ENCODE results near the gene OBSCN.

Gene OBSCN

DNA sequence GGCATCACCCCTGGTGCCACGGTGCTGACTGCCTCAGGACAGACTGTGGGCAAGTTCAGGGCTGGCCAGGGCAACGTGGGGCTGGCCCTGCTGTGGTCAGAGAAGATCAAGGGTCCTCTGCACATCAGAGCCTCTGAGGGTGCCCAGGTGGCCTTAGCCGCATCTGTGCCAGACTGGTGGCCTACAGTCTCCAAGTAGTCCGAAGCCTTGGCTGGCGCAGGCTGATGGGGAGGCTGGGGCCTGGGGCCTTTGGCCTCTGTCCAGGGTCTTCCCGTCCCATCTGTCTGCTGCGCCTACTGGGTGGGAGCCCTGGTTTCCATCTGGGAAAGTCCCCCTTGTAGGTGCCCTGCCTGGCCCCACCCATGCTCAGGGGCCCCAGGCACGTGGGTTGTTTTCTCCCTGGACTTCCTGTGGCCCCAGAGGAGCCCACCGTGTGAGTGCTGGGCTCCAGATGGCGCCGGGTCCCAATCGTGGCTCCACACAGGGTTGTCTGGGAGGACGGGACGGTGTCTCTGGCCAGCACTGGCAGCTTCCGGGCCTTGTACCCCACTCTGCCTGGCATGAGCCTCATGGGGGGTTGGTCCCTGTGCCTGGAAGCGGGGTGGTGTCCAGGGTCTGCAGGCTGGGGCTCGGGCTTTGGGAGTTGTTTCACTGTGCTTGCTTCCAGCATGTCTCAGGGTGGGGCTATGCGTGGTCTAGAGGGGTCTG, 32.4 kb upstream of the OBSCN start:
- TF ChIP-seq, protein P1, sequence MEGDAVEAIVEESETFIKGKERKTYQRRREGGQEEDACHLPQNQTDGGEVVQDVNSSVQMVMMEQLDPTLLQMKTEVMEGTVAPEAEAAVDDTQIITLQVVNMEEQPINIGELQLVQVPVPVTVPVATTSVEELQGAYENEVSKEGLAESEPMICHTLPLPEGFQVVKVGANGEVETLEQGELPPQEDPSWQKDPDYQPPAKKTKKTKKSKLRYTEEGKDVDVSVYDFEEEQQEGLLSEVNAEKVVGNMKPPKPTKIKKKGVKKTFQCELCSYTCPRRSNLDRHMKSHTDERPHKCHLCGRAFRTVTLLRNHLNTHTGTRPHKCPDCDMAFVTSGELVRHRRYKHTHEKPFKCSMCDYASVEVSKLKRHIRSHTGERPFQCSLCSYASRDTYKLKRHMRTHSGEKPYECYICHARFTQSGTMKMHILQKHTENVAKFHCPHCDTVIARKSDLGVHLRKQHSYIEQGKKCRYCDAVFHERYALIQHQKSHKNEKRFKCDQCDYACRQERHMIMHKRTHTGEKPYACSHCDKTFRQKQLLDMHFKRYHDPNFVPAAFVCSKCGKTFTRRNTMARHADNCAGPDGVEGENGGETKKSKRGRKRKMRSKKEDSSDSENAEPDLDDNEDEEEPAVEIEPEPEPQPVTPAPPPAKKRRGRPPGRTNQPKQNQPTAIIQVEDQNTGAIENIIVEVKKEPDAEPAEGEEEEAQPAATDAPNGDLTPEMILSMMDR (IDR thresholded peaks at IDR 0.05) = no peak

DNA sequence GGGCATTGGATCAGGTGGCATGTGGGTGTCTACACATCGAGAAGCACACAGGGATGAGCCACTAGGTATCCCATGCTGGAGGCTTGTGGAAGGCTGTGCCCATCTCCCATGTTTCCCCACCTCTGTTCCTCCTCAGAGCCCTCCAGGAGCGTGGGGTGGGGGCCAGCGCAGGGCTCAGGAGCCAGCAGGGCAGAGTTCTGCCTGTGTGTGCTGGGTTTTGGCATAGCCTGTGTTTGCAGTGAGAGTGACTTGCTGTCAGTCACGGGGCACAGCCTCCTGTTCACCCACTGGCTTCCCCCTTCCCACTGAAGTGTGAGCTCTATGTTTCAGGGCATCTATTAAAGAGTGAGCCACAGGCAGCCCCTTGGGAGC, 31.8 kb upstream of the OBSCN start:
- TF ChIP-seq, protein P1 (IDR thresholded peaks at IDR 0.05) = no peak

DNA sequence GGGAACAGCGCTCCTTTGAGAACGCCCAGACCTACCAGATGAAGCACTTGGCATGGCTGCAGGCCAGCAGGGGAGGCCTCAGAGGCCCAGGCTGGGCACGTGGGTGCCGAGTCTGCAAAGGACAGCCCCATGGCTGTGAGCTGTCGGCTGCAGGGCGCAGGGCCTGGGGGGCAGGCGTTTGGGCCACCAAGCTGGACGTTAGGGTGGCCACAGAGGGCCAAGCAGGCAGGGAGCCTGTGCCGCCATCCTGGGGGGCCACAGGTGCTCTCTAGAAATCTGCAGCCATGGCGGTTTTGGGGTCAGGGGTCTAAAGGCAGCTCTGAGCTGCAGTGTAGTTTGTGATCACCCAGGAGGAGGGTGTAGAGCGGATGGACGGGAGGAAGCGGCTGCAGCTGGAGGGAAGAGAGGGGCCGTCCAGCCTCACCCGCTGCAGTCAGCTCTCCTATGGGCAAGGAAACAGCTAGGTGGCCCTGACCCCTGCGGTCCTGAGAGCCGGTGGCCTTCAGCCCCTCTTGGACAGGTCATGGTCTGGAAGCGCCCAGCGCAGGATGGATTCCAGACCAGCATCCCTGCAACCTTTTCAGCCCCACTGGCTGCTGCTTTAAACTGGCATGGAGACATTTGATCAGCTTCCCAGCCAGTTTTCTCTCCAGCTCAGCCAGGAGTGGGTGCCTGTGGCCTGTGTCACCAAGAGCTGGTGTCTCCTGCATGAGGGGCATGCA, 31.2 kb upstream of the OBSCN start:
- TF ChIP-seq, protein P1 (IDR thresholded peaks at IDR 0.05) = no peak

DNA sequence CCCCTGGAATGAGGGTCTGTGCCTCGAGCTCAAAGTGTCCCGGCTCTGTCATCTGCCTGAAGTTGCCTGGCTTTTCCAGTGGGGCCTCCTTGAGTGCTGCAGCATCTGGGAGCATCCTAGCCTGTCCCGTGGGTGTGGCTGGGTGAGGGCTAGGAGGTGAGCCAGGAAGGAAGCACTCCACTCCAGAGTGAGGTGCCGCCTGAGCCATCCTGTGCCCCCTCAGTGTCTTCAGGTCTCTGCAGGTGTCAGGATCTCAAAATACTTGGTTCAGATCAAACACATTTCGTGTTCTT, 30.7 kb upstream of the OBSCN start:
- TF ChIP-seq, protein P1 (IDR thresholded peaks at IDR 0.05) = no peak

DNA sequence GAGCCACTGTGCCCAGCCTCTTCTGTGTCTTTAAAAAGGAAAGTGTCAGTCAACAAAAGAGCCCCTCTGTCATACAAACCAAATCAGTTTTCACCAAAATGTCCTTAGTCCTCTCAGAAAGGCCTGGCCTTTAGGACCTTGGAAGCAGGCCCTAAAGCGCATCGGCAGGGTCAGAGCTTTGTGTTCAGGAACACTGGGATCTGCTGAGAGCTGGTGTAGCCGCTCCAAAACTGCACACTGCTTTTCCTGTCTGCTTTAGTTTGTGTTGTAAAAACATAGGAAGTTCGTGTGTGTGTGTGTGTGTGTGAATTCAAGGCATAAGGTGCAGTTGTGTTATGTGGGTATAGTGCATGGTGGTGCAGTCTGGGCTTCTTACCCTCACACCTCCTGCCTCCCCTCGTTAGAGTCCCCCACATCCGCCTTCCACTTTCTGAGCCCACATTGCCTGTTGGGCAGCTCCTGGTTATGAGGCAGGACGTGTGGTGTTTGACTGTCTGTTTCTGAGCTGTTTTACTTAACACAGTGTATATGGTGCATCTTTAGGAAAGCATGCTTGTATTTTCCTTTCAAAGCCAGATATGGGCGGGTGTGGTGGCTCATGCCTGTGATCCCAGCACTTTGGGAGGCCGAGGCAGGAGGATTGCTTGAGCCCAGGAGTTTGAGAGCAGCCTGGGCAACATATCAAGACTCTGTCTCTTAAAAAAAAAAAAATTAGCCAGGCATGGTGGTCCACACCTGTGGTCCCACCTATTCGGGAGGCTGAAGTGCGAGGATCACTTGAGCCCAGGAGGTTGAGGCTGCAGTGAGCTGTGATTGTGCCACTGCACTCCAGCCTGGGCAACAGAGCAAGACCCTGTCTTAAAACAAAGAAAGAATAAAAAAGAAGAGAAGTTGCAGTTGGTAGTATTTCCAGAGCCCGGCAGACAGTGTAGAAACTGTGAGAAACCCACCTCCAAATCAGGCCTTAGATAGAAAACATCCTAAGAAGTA, 29.8 kb upstream of the OBSCN start:
- TF ChIP-seq, protein P1 (IDR thresholded peaks at IDR 0.05) = no peak

DNA sequence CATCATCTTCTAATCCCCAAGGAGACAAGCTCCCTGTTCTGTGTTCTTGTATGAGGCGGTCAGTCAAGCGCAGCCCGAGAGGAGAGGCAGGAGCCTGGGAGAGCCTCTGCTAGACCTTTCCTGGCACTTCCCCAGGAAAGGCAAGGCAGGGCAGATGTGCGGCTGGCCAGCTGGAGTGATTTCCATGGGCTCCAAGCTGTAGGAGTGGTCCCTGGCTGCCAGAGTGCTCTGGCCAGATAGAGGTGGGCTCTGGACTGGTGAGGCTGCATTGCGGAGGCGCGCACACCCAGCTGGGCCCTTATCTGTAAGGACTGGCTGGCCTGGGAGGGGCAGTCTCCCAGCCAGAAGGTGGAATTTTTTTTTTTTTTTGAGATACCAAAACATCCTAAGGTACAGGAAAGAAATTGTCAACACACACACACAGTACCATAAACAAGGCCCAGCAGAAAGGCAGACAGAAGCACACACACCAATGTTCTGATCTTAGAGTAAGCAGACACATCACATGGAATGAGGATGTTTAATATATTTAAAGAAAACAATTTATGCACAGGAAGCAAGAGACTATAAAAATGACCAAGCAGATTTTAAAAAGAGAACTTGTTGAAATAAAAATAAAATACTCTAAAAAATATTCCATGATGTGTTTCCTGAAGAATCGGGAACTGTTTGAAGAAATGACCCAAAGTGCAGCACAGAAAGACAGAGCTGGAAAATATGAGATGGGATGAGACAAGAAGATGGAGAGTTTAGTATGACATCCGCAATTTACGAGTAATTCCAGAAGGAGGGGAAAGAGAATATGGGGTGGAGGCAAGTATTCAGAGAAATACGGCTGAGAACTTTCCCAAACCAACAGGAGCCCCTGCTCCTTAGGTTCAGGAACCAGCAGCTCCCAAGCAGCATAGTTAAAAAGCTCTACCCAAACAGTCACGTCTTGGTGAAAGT, 28.8 kb upstream of the OBSCN start:
- TF ChIP-seq, protein P1 (IDR thresholded peaks at IDR 0.05) = no peak

All from LNCAP (cell line).